CD4-positive, alpha-beta T cell (primary cell): Measurements from ENCODE around the gene ZC3H15. TPM values are rescaled to one million over a fixed set of nuclear protein-coding genes. Genes with fewer than 3 reads are reported as not detected.
A peak's percentile ranks its signal among the peaks of the same experiment; 100 is the strongest.

ENCODE experiments used
- ATAC-seq: fragments of 200-7000 bp; cut with Tn5 transposase; one replicate; pipeline ENCODE4 v1.10.0; 2022; ENCODE audit warnings: mild to moderate bottlenecking; ENCODE audit not compliant: poor library complexity
- CTCF ChIA-PET: fragments of 350-600 bp; sonication (Branson Sonifier 250); formaldehyde crosslinking; loops from one replicate; lab custom pipeline; 2021; ENCODE audit warnings: antibody characterized with exemption, inconsistent platforms; lab: Charles Lee
- POLR2A ChIA-PET: fragments of 350-600 bp; sonication (Branson Sonifier 250); formaldehyde crosslinking; loops from one replicate; lab custom pipeline; 2021; ENCODE audit warnings: antibody characterized with exemption, inconsistent platforms; lab: Charles Lee
- DNase-seq, 14 experiments: peaks; one replicate each; pipeline ENCODE4 v3.0.0-alpha.2; 2013 to 2020; ENCODE audit warnings: mixed read lengths in 2 of 14
- H3K27ac ChIP-seq, 2 donors: one replicate each; pipeline versions ENCODE4 v1.5.1 to v1.7.0; 2013; ENCODE audit warnings: low read length in 2 of 2, low read depth in 1 of 2, mild to moderate bottlenecking in 1 of 2
- H3K27me3 ChIP-seq, 2 experiments: 1 replicate in 1 of 2; 2 replicates in 1 of 2; pipeline versions ENCODE4 v1.6.1 to v1.7.0; 2013; ENCODE audit warnings: low read length in 2 of 2, control low read depth in 1 of 2, mild to moderate bottlenecking in 1 of 2, moderate library complexity in 1 of 2; ENCODE audit not compliant: insufficient read depth in 2 of 2, control insufficient read depth in 1 of 2
- H3K36me3 ChIP-seq: one replicate; pipeline ENCODE4 v1.6.1; 2013; ENCODE audit warnings: low read length, control low read depth; ENCODE audit not compliant: insufficient read depth
- H3K4me1 ChIP-seq: one replicate; pipeline ENCODE4 v1.6.1; 2013; ENCODE audit warnings: low read length, control low read depth; ENCODE audit not compliant: insufficient read depth
- H3K4me3 ChIP-seq: one replicate; pipeline ENCODE4 v1.5.1; 2013; ENCODE audit warnings: mild to moderate bottlenecking, low read length, moderate library complexity
- H3K9me3 ChIP-seq, 2 experiments: 1 replicate in 1 of 2; 2 replicates in 1 of 2; pipeline versions ENCODE4 v1.6.1 to v1.7.0; 2013; ENCODE audit warnings: low read length in 2 of 2, mild to moderate bottlenecking in 2 of 2, control low read depth in 1 of 2, moderate library complexity in 1 of 2; ENCODE audit not compliant: control insufficient read depth in 1 of 2, insufficient read depth in 1 of 2
- H3K27ac Mint-ChIP-seq: one replicate; pipeline ENCODE4 v1.8.0; 2020; ENCODE audit warnings: mixed read lengths
- H3K27me3 Mint-ChIP-seq: one replicate; pipeline ENCODE4 v1.8.0; 2021; ENCODE audit warnings: mixed read lengths
- H3K36me3 Mint-ChIP-seq: one replicate; pipeline ENCODE4 v1.8.0; 2021; ENCODE audit warnings: low read depth, mixed read lengths
- H3K4me1 Mint-ChIP-seq: one replicate; pipeline ENCODE4 v1.8.0; 2021; ENCODE audit warnings: low read depth, mixed read lengths
- H3K4me3 Mint-ChIP-seq: one replicate; pipeline ENCODE4 v1.8.0; 2020; ENCODE audit warnings: mild to moderate bottlenecking, mixed read lengths
- H3K9me3 Mint-ChIP-seq: one replicate; pipeline ENCODE4 v1.8.0; 2020; ENCODE audit warnings: mixed read lengths
- CTCF ChIP-seq: fragments of 200-600 bp; IDR thresholded peaks from one replicate; pipeline ENCODE4 v1.8.0; 2022; ENCODE audit warnings: antibody characterized with exemption, mild to moderate bottlenecking
- intact Hi-C, 2 experiments: fragments of 100-400 bp; cut with DNase I in 1 of 2; cut with micrococcal nuclease in 1 of 2; formaldehyde crosslinking; loops; one replicate each; pipeline versions ENCODE4 v1.15.1 to v1.9.0; 2023 to 2025; cut with DNase I, micrococcal nuclease
- total RNA-seq, 174 experiments: library from RNA in 2 of 174; stranded (reverse) in 2 of 174; gene quantifications; one replicate each; pipeline ENCODE4 v1.2.3 and lab custom pipeline; 2021 to 2026

The ZC3H15 gene
- total RNA-seq, 2 experiments from 2014 or later: 124 to 140 TPM

GRCh38 chr2:186516396-186516795 is 30.3 kb downstream of the ZC3H15 start:
- Mint-ChIP-seq H3K27me3 (no peaks in the 10 kb centered on the region), H3K4me3 (no peak overlapping the region), H3K27ac (peak overlapping the region; percentile 22), H3K36me3 (peaks cover 82% of the 10 kb centered on the region), H3K9me3 (no peaks in the 10 kb centered on the region), H3K4me1 (no peaks in the 10 kb centered on the region)
- no peaks in the 10 kb centered on the region for H3K4me1 ChIP-seq
- H3K27ac ChIP-seq: peak overlapping the region in 1 of 2 donors; percentile 25
- DNase-seq (no peak), ATAC-seq (no peak)
- H3K36me3 ChIP-seq: peaks cover 18% of the 10 kb centered on the region
- peaks cover 0 to 4% of the 10 kb centered on the region in 2 experiments for H3K9me3 ChIP-seq
- no peak for TF ChIP-seq CTCF
- ChIA-PET CTCF (no interaction called here), POLR2A (no interaction called here)
- intact Hi-C loops: no loop called here
- H3K4me3 ChIP-seq: no peak overlapping the region
- H3K27me3 ChIP-seq: no peaks in the 10 kb centered on the region

GRCh38 chr2:186517090-186517489 is 31.0 kb downstream of the ZC3H15 start:
- Mint-ChIP-seq H3K4me1 (no peaks in the 10 kb centered on the region), H3K27ac (peak overlapping the region; percentile 22), H3K27me3 (no peaks in the 10 kb centered on the region), H3K4me3 (no peak overlapping the region), H3K9me3 (no peaks in the 10 kb centered on the region), H3K36me3 (peaks cover 81% of the 10 kb centered on the region)
- no peak for TF ChIP-seq CTCF
- ATAC-seq: no peak
- ChIA-PET POLR2A (no interaction called here), CTCF (no interaction called here)
- Histone ChIP-seq H3K9me3 (peaks cover 0 to 4% of the 10 kb centered on the region in 2 experiments), H3K27ac (no peak overlapping the region), H3K36me3 (peaks cover 11% of the 10 kb centered on the region), H3K4me3 (no peak overlapping the region), H3K4me1 (no peaks in the 10 kb centered on the region), H3K27me3 (no peaks in the 10 kb centered on the region)
- intact Hi-C loops: no loop called here
- no peak for DNase-seq

- Mint-ChIP-seq H3K9me3 (no peaks in the 10 kb centered on the region), H3K4me1 (no peaks in the 10 kb centered on the region), H3K4me3 (no peak overlapping the region), H3K27ac (peak overlapping the region; percentile 3), H3K27me3 (no peaks in the 10 kb centered on the region), H3K36me3 (peaks cover 73% of the 10 kb centered on the region)
- H3K4me3 ChIP-seq: no peak overlapping the region
- peaks cover 0 to 4% of the 10 kb centered on the region in 2 experiments for H3K9me3 ChIP-seq
- no peak for ATAC-seq
- TF ChIP-seq CTCF: no peak
- no peak overlapping the region for H3K27ac ChIP-seq
- H3K27me3 ChIP-seq: no peaks in the 10 kb centered on the region
- intact Hi-C loops: no loop called here
- peaks cover 9% of the 10 kb centered on the region for H3K36me3 ChIP-seq
- CTCF ChIA-PET: no interaction called here
- POLR2A ChIA-PET: no interaction called here
- no peak for DNase-seq
- H3K4me1 ChIP-seq: no peaks in the 10 kb centered on the region
Observed at GRCh38 chr2:186518291-186518690, 32.2 kb downstream of the ZC3H15 start.
